Mesendoderm (in vitro differentiated cells): Measurements from ENCODE around the gene RNU1-4. TPM values are rescaled to one million over a fixed set of nuclear protein-coding genes. Genes with fewer than 3 reads are reported as not detected.
"Not testable (repeated sequence)": the region's sequence is repeated elsewhere in the genome, so short reads cannot be mapped to it uniquely, and the experiment has no call there.

ENCODE experiments used
- DNase-seq: peaks from one replicate; pipeline ENCODE4 v3.0.0; 2013
- H2AK5ac ChIP-seq: 2 replicates; pipeline ENCODE4 v1.6.1; 2013; ENCODE audit warnings: low read length, inconsistent platforms
- H2BK120ac ChIP-seq: 2 replicates; pipeline ENCODE4 v1.6.1; 2013; ENCODE audit warnings: low read depth, mild to moderate bottlenecking, low read length, moderate library complexity, mixed read lengths
- H2BK15ac ChIP-seq: replicated peaks from 2 replicates; pipeline ENCODE4 v1.6.1; 2013; ENCODE audit warnings: low read depth, mild to moderate bottlenecking, moderate library complexity
- H2BK5ac ChIP-seq: 2 replicates; pipeline ENCODE4 v1.6.1; 2013; ENCODE audit warnings: low read length, inconsistent platforms
- H3K18ac ChIP-seq: 2 replicates; pipeline ENCODE4 v1.6.1; 2013; ENCODE audit warnings: mild to moderate bottlenecking, low read length, mixed read lengths
- H3K23ac ChIP-seq: one replicate; pipeline ENCODE4 v1.6.1; 2013; ENCODE audit warnings: low read length
- H3K27ac ChIP-seq: 2 replicates; pipeline ENCODE4 v1.5.1; 2013; ENCODE audit warnings: low read depth, mild to moderate bottlenecking, inconsistent platforms, low read length, moderate library complexity
- H3K27me3 ChIP-seq: 2 replicates; pipeline ENCODE4 v1.6.1; 2013; ENCODE audit warnings: low read length, control low read depth, mild to moderate bottlenecking, inconsistent platforms; ENCODE audit not compliant: insufficient read depth, poor library complexity
- H3K36me3 ChIP-seq: 2 replicates; pipeline ENCODE4 v1.6.1; 2013; ENCODE audit warnings: low read length, inconsistent platforms; ENCODE audit not compliant: control insufficient read depth, insufficient read depth
- H3K4ac ChIP-seq: one replicate; pipeline ENCODE4 v1.6.1; 2013; ENCODE audit warnings: low read depth, mild to moderate bottlenecking, low read length, moderate library complexity
- H3K4me1 ChIP-seq: 2 replicates; pipeline ENCODE4 v1.6.1; 2013; ENCODE audit warnings: low read depth, low read length, inconsistent platforms; ENCODE audit not compliant: control insufficient read depth
- H3K4me2 ChIP-seq: 2 replicates; pipeline ENCODE4 v1.6.1; 2013; ENCODE audit warnings: low read length
- H3K4me3 ChIP-seq: 2 replicates; pipeline ENCODE4 v1.5.1; 2013; ENCODE audit warnings: mild to moderate bottlenecking, low read length
- H3K56ac ChIP-seq: one replicate; pipeline ENCODE4 v1.6.1; 2013; ENCODE audit warnings: low read length
- H3K79me1 ChIP-seq: 2 replicates; pipeline ENCODE4 v1.6.1; 2013; ENCODE audit warnings: low read length, inconsistent platforms
- H3K79me2 ChIP-seq: 2 replicates; pipeline ENCODE4 v1.6.1; 2013; ENCODE audit warnings: mild to moderate bottlenecking, low read length; ENCODE audit not compliant: control insufficient read depth, insufficient read depth
- H3K9ac ChIP-seq: 2 replicates; pipeline ENCODE4 v1.6.1; 2013; ENCODE audit warnings: low read length, inconsistent platforms
- H4K5ac ChIP-seq: one replicate; pipeline ENCODE4 v1.6.1; 2013; ENCODE audit warnings: low read length
- H4K8ac ChIP-seq: one replicate; pipeline ENCODE4 v1.6.1; 2013; ENCODE audit warnings: low read depth, mild to moderate bottlenecking, control low read depth, low read length, moderate library complexity
- WGBS: extraction: QIAGEN DNeasy Blood & Tissue Kit; methylation state at CpG from one replicate; pipeline ENCODE4 v1.1.7; 2013; ENCODE audit warnings: low lambda C conversion rate, missing lambda C conversion rate; ENCODE audit not compliant: insufficient coverage; ENCODE audit errors: extremely low coverage; 5-methylcytosine and 5-hydroxymethylcytosine counted together
- polyA plus RNA-seq, 2 experiments: library from polyadenylated mRNA; stranded (reverse); fragments of 200-250 nt; gene quantifications; one replicate each; pipeline ENCODE4 v1.2.3, GENCODE V29; 2013

The RNU1-4 gene
- not detected for polyA plus RNA-seq (2013, experiment 1 of 2)
- polyA plus RNA-seq (2013, experiment 2 of 2) = not detected

- H3K4me2 ChIP-seq, H3K4ac ChIP-seq, H4K8ac ChIP-seq, H3K18ac ChIP-seq, H3K4me1 ChIP-seq, H3K4me3 ChIP-seq, H3K23ac ChIP-seq, H3K79me2 ChIP-seq, H2BK120ac ChIP-seq, H2BK5ac ChIP-seq, H3K27ac ChIP-seq, DNase-seq, H3K56ac ChIP-seq, H4K5ac ChIP-seq, H3K27me3 ChIP-seq, H2AK5ac ChIP-seq, H3K79me1 ChIP-seq, H3K9ac ChIP-seq, H2BK15ac ChIP-seq, H3K36me3 ChIP-seq: not testable (repeated sequence)
- WGBS = no CpG with 5 or more reads among the region's 46 CpGs
Observed at GRCh38 chr1:16740047-16740964, at the start of gene RNU1-4. TSS of gene RNU1-4 (plus strand) at chr1:16740516.

DNA sequence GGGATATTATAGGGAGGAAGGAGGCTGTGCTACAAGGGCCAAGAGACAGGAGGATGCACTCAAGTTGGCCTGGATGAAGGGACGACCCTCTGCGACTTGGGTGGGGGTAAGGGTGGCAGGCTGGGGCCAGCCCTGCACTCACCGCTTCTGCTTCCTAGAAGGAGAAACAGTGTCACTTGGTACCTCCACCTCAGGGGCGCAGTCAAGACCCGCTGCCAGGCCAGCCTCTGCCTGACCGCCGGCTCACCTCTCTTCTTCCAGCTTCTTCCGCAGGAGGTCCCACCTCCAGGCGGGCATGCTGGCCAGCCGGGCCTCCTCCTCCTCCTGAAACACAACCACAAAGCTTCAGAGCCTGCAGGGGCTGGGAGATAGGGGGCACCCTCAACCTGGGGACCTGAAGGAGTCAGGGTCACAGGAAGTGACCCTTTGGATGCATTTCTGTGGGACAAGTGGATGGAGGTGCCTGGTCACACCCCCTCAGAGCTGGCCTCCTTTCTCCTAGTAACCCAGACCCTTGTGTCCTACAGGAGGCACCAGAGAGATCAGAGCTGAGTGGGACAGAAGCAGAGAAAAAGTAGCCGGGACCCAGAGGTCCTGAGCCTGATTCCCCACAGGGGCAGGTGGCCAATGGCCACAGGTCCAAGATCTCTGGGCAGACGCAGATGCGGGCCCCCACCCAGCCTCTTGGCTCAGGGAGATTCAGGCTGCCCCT lies 49.2 kb upstream of the RNU1-4 start:
- H4K5ac ChIP-seq, H3K79me2 ChIP-seq, H3K4me1 ChIP-seq, H4K8ac ChIP-seq, H3K18ac ChIP-seq, H3K23ac ChIP-seq, H2AK5ac ChIP-seq, H2BK120ac ChIP-seq, H3K4me3 ChIP-seq, H2BK15ac ChIP-seq, H3K27me3 ChIP-seq, H3K79me1 ChIP-seq, H3K36me3 ChIP-seq, H3K4me2 ChIP-seq, DNase-seq, H3K27ac ChIP-seq, H3K4ac ChIP-seq, H3K56ac ChIP-seq, H2BK5ac ChIP-seq, H3K9ac ChIP-seq: not testable (repeated sequence)
- WGBS = no CpG with 5 or more reads among the region's 13 CpGs

GRCh38 chr1:16692283-16692682 lies 48.0 kb upstream of the RNU1-4 start:
- not testable (repeated sequence) for H3K56ac ChIP-seq, H3K23ac ChIP-seq, H3K9ac ChIP-seq, H3K4ac ChIP-seq, H2BK120ac ChIP-seq, H3K36me3 ChIP-seq, H3K18ac ChIP-seq, H3K79me1 ChIP-seq, DNase-seq, H3K27me3 ChIP-seq, H2BK15ac ChIP-seq, H2AK5ac ChIP-seq, H3K4me3 ChIP-seq, H3K4me2 ChIP-seq, H4K8ac ChIP-seq, H4K5ac ChIP-seq, H3K4me1 ChIP-seq, H2BK5ac ChIP-seq, H3K27ac ChIP-seq, H3K79me2 ChIP-seq
- WGBS = no CpG with 5 or more reads among the region's 39 CpGs

DNA sequence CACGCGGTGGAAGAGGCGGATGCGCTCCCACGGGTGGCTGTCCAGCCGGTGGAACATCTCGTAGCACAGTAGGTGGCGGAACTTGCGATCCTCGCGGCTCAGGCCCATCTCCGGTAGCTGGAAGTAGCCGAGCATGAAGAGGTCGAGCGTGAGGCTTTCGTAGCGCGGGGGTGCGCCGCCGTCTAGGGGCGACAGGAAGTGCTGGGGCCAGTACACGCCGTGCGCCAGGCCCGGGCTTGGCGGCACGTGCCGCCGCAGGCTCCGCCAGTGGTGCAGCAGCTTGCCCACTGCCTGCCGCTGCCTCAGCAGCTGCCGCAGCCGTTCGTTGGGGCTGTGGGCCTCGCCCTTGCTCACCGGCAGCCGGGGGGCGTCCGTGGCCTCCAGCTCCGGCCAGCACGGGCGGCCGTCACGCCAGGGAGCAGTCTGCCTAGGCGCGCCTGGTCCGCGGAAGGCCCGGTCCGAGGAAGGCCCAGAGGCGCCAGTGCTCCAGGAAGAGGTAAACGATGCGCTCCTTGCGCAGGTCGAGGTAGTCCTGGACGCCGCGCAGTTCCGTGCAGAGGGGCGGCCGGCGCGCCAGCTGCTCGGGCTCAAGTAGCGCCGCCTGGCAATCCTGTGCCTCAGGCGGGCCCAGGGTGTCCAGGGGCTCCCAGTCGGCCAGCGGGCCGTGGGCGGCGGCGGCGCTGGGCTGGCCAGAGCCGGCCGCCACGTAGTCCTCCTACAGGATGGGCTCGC lies 47.4 kb upstream of the RNU1-4 start:
- H3K23ac ChIP-seq, H3K18ac ChIP-seq, H3K79me2 ChIP-seq, H3K9ac ChIP-seq, H3K4me3 ChIP-seq, H4K5ac ChIP-seq, H3K27me3 ChIP-seq, H2AK5ac ChIP-seq, H3K4ac ChIP-seq, H3K27ac ChIP-seq, H3K4me2 ChIP-seq, H3K4me1 ChIP-seq, H3K56ac ChIP-seq, H4K8ac ChIP-seq, H2BK120ac ChIP-seq, H3K36me3 ChIP-seq, DNase-seq, H3K79me1 ChIP-seq, H2BK15ac ChIP-seq, H2BK5ac ChIP-seq: not testable (repeated sequence)
- no CpG with 5 or more reads among the region's 79 CpGs for WGBS

DNA sequence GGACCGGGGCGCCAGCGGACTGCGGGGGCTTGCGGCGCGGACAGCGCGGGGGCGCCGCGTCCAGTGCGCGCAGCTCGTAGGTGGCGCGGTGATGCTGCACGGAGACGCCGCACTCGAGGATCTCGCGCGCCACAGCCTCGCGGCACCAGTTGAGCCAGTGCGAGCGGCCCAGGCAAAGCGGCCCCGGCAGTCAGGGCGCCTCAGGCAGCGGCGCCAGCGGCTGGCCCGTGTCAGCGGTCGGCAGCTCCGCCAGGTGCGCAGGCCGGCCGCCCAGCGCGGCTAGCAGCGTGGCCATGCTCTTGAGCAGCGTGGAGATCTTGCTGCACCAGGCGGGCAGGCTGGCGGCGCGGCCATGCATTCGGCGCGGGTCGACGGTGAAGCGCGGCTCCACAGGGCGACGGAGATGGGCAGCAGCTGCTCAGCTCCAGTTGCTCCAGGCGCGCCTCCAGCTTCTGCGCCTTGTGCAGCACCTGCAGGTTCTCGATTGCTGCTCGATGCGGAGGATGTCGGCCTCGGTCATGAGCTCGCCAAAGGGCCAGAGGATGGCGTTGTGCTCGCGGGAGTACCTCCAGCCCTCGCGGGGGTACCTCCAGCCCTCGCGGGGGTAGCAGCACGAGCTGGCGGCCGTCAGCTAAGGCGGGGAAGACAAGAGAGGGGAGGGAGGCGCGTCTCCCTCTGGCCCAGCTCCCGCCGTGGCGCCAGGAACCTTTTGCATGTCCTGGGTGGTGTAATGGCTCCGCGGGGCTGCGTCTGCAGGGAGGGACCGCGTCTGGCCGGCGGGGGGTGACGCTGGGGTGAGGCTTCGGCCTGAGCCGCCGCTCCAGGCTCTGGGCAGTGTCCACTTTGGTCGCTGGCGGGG lies 46.6 kb upstream of the RNU1-4 start:
- H3K36me3 ChIP-seq, DNase-seq, H3K27me3 ChIP-seq, H3K79me1 ChIP-seq, H3K4me3 ChIP-seq, H3K4me1 ChIP-seq, H3K56ac ChIP-seq, H2BK15ac ChIP-seq, H3K79me2 ChIP-seq, H2AK5ac ChIP-seq, H4K5ac ChIP-seq, H4K8ac ChIP-seq, H3K4me2 ChIP-seq, H3K23ac ChIP-seq, H3K18ac ChIP-seq, H3K9ac ChIP-seq, H3K4ac ChIP-seq, H3K27ac ChIP-seq, H2BK5ac ChIP-seq, H2BK120ac ChIP-seq: not testable (repeated sequence)
- WGBS = no CpG with 5 or more reads among the region's 96 CpGs
